Cardiac septum (tissue), 1 donor: ENCODE results near the gene GAS6. TPM values are rescaled to one million over a fixed set of nuclear protein-coding genes. Genes with fewer than 3 reads are reported as not detected.

ENCODE experiments used
- DNase-seq: peaks from one replicate; pipeline ENCODE4 v3.0.0-alpha.2; 2020; ENCODE audit warnings: low spot score
- intact Hi-C: fragments of 100-400 bp; cut with DNase I; formaldehyde crosslinking; loops from one replicate; pipeline ENCODE4 v1.14.0; 2022
- total RNA-seq: library from RNA; stranded (reverse); fragmentation: NEBNext Ultra II Directional; extraction: Animal tissue kit (Norgen Biotek cat#: 25700); gene quantifications from one replicate; pipeline ENCODE4 v1.2.1, GENCODE V29; 2021
- donor health status: DM: no; HTN: no; CAD: no.

Gene GAS6
- total RNA-seq, 1 donor from 2014 or later, result 201 TPM

DNA sequence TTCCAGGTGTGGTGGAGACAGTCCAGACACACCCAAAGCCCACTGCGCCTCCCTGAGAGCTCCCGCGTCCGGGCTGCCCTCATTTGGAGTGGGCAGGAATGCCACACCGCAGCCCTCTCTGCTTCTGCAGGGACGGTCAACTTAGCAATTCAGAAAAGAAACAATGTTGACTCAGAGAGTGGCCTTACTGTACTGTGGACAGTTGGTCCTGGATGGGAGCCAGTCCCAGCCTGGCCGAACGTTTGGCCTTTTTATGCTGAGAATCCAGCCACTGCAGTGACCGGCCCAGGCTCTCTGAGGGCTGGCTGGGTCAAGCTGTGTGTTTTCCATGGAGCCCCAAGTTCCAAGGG is 7.2 kb downstream of the GAS6 start:
- intact Hi-C loops, result no loop called here
- DNase-seq, result peak; percentile 76

DNA sequence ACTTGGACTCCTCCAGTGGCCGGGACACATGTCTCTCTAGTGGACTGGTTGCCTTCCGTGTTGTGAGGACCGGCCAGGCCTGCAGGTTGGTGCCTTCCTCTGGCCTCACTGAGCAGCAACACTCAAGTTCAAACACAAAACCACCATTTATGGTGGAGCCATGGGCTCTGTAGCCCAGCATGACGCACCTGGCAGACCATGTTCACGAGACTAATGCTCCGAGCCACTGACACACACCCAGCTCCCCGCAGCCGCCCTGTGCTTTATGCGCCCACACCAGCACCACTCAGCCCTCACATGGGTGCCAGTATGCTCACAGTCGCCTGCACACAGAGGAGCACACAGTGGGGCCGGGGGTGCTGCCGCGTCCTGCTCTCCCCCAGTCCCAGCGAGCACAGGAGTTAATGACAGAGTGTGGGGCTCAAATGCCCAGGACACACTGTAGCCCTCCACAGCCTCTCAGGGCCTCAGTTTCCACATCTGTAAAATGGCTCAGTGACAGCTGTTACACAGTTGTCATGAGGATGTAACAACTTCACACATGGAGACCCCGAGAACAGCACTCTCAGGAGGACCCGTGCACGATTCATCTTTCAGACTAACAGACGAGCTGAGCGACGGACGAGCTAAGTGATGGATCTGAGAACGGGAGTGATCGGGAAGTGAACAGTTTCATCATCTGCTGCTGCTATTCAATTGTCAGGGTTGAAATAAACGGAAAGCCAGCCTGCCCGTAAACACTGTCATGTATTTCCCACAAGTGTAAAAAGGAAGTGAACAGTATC is 7.8 kb downstream of the GAS6 start:
- intact Hi-C loops, result no loop called here
- DNase-seq, result peak; percentile 67

DNA sequence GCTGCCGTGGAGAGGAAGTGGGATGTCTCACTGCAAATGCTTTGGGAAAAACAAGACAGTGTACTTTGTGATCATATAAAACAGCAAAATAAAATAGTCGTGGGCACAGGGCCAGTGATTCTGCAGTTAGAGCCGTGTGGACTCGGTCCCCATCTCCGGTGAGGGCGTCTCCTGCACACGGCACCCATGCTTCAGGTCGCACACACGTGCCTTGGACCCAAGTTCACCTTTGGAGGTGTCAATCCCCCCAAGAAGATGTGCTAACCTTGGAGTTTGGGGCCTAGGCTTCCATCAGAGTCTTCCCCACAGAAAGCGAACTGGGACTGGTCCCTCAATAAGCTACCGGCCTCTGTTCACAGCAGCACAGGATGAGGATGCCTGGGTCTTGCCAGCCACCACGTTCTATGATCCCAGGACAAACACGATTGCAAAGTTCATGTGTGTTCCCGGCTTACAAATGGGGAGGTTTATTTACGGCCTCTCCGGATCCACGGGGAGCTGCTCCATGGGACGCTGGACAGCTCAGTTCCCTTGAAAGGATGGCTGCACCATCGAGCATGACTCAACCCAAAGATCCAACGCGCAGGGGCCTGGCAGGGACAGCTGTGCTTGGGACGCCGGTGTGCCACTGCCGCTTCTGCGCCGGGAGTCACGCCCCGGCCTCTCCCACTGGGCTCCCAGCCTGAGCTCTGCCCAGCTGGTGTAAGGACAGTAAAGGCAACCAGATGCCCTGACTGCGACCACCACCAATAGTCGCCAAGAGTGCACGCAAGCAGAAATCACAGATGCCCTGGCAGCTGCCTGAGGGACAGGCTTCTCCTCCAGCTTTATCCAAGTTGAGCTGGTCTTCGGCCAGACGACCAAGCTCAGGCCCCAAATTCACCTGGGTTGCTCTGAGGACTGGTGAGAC is 8.6 kb downstream of the GAS6 start:
- intact Hi-C loops, result no loop called here
- DNase-seq, result peak; percentile 85

GRCh38 chr13:113854238-113855011 is 9.5 kb downstream of the GAS6 start:
- intact Hi-C loops, result no loop called here
- DNase-seq, result peak; percentile 79

GRCh38 chr13:113853518-113854237 is 10.2 kb downstream of the GAS6 start:
- intact Hi-C loops, result no loop called here
- peak; percentile 72 for DNase-seq

GRCh38 chr13:113852536-113853517 is 11.0 kb downstream of the GAS6 start:
- intact Hi-C loops, result no loop called here
- DNase-seq, result peak; percentile 51

GRCh38 chr13:113851826-113852535 is 11.9 kb downstream of the GAS6 start:
- intact Hi-C loops, result no loop called here
- DNase-seq, result peak; percentile 43

- intact Hi-C loops, result no loop called here
- DNase-seq, result no peak
Measured at GRCh38 chr13:113851480-113851803, 12.4 kb downstream of the GAS6 start.

GRCh38 chr13:113850722-113851479 is 13.0 kb downstream of the GAS6 start:
- DNase-seq, result no peak
- intact Hi-C loops, result no loop called here

DNA sequence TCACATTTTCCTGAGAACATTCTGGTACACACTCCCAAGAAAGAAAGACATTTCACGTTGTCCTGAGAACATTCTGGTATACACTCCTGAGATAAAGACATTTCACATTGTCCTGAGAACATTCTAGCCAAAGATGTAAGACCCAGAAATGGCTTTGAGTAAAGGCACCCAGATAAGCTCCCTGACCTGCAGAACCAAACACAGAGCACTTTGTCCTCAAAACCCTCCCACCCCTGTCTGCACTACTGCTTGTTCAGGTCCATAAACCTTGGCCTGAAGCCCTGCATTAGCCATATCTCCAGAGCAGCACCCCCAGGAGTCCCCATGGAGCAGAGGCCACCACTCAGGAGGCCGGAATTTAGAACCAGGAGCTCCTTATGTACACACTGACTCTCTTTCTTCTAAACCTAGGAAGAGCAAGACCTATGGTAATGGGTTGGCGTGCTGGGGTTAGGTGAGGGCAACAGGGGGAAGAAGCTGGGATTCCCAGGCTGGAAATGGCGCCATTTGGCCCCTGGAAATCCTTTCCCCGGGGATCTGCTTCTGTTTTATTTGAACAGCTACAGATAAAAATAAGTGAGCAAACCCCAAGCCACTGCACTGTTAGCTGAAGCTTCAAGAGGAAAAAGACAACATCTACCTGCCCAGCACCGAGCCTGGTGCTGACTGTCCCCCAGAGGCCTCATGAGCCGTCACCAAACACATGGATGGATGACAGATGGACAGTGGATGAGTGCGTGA is 13.7 kb downstream of the GAS6 start:
- peak; percentile 27 for DNase-seq
- intact Hi-C loops, result loop anchor here (10.0 kb wide), 1 partner anchor 275 kb away; no protein-coding TSS in a partner anchor

- intact Hi-C loops, result loop anchor here (10.0 kb wide), 1 partner anchor 275 kb away; no protein-coding TSS in a partner anchor
- no peak for DNase-seq
Measured at GRCh38 chr13:113849546-113849945, 14.3 kb downstream of the GAS6 start.

- intact Hi-C loops, result loop anchor here (10.0 kb wide), 1 partner anchor 276 kb away; no protein-coding TSS in a partner anchor
- DNase-seq, result peak; percentile 68
Measured at GRCh38 chr13:113848431-113849260, 15.2 kb downstream of the GAS6 start.

- intact Hi-C loops, result loop anchor here (10.0 kb wide), 1 partner anchor 277 kb away; no protein-coding TSS in a partner anchor
- DNase-seq, result peak; percentile 53
Measured at GRCh38 chr13:113848020-113848419, 15.9 kb downstream of the GAS6 start.

- intact Hi-C loops, result loop anchor here (10.0 kb wide), 1 partner anchor 278 kb away; no protein-coding TSS in a partner anchor
Measured at GRCh38 chr13:113846636-113847318, 17.1 kb downstream of the GAS6 start.

More at GRCh38 chr13:113846636-113847318, 17.1 kb downstream of the GAS6 start:
- peak; percentile 75 for DNase-seq
